A673 (cell line): ENCODE data around the gene MYO18A.

Experiments
- EZH2 ChIP-seq: fragments of 200-600 bp; sonication (generic); IDR thresholded peaks from 2 replicates; pipeline ENCODE4 v1.6.1; 2017; ENCODE audit warnings: borderline replicate concordance, low read depth, mild to moderate bottlenecking, mixed read lengths, antibody characterized with exemption, low read length; ENCODE audit not compliant: poor library complexity, severe bottlenecking
- TF ChIP-seq, protein P1 (sequence below): fragments of 300-800, 200-600 bp; sonication (generic); conservative IDR thresholded peaks from 2 replicates; pipeline ENCODE4 v1.5.1; 2017; ENCODE audit warnings: low read depth, mild to moderate bottlenecking, antibody characterized with exemption, low read length, moderate library complexity, mixed read lengths

- TF ChIP-seq, protein P1, sequence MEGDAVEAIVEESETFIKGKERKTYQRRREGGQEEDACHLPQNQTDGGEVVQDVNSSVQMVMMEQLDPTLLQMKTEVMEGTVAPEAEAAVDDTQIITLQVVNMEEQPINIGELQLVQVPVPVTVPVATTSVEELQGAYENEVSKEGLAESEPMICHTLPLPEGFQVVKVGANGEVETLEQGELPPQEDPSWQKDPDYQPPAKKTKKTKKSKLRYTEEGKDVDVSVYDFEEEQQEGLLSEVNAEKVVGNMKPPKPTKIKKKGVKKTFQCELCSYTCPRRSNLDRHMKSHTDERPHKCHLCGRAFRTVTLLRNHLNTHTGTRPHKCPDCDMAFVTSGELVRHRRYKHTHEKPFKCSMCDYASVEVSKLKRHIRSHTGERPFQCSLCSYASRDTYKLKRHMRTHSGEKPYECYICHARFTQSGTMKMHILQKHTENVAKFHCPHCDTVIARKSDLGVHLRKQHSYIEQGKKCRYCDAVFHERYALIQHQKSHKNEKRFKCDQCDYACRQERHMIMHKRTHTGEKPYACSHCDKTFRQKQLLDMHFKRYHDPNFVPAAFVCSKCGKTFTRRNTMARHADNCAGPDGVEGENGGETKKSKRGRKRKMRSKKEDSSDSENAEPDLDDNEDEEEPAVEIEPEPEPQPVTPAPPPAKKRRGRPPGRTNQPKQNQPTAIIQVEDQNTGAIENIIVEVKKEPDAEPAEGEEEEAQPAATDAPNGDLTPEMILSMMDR = no peak
- TF ChIP-seq EZH2 = no peak
Observed at GRCh38 chr17:29032857-29033197, 147.4 kb downstream of the MYO18A start.
